ENCODE data around the gene TMEM175. TPM values are rescaled to one million over a fixed set of nuclear protein-coding genes. Genes with fewer than 3 reads are reported as not detected.
A peak's percentile ranks its signal among the peaks of the same experiment; 100 is the strongest.

Gene TMEM175
- total and polyA plus RNA-seq, 9 of the 15 experiments (the other 6 are each of a cell fraction or from before 2014, with no cell fraction given), result 0.13 to 30.9 (median 9.4) TPM

DNA sequence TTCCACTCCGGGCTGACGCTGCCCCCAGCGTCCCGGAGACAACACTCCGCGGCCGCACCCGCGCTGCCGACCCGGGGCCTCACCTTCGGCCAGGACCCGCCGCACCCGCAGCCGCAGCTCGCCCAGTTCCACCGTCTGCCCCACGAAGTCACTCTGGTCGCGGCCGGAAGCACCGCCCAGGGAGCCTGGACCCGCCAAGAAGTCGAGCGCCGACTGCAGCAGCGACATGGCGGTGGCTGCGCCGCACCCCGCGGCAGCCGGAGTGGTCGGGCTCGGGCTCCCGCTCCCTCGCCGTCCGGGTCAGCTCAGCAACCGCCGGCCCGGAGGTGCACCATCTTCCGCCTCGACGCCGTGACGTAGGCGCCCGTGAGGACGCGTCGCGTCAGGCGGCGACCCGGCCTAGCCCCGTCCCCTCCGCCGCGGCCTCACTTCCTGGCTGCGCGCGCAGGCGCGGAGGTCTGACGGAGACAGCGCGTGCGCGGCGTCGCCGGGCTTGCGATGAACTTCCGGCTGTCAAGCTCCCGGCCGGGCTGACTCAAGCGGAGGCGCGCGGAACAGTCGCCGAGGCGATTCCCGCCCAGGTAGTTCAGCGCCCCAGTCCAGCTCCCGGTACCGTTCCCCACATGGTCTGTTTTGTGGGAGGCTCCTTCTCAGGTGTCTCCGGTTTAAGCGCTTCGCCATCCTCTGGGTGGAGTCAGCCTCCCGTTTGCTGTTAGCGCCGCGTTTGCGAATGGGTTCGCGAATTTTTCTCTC, at the start of gene TMEM175, which contains the start of gene GAK (continued):
- TF ChIP-seq, protein P1, sequence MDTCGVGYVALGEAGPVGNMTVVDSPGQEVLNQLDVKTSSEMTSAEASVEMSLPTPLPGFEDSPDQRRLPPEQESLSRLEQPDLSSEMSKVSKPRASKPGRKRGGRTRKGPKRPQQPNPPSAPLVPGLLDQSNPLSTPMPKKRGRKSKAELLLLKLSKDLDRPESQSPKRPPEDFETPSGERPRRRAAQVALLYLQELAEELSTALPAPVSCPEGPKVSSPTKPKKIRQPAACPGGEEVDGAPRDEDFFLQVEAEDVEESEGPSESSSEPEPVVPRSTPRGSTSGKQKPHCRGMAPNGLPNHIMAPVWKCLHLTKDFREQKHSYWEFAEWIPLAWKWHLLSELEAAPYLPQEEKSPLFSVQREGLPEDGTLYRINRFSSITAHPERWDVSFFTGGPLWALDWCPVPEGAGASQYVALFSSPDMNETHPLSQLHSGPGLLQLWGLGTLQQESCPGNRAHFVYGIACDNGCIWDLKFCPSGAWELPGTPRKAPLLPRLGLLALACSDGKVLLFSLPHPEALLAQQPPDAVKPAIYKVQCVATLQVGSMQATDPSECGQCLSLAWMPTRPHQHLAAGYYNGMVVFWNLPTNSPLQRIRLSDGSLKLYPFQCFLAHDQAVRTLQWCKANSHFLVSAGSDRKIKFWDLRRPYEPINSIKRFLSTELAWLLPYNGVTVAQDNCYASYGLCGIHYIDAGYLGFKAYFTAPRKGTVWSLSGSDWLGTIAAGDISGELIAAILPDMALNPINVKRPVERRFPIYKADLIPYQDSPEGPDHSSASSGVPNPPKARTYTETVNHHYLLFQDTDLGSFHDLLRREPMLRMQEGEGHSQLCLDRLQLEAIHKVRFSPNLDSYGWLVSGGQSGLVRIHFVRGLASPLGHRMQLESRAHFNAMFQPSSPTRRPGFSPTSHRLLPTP (IDR thresholded peaks at IDR 0.05; ENCODE audit: borderline replicate concordance, extremely low read depth, insufficient read length), result no peak
- TF ChIP-seq RBM15 (IDR thresholded peaks at IDR 0.05; ENCODE audit: insufficient read depth, low read length) (no peak), ADNP (tag; IDR thresholded peaks at IDR 0.05) (no peak), TEAD2 (tag; IDR thresholded peaks at IDR 0.05) (no peak), KAT2B (IDR thresholded peaks at IDR 0.05; ENCODE audit: low read depth, low read length) (no peak), PML (IDR thresholded peaks at IDR 0.05; ENCODE audit: low read length) (peak; percentile 58; the same call in 1 of the 2 replicates), HOXB6 (CRISPR knock-in tag; IDR thresholded peaks at IDR 0.05; ENCODE audit: borderline replicate concordance) (no peak), ZNF253 (CRISPR knock-in tag; conservative IDR thresholded peaks at IDR 0.05) (no peak), SIN3A (IDR thresholded peaks at IDR 0.05; ENCODE audit: borderline replicate concordance in 2 of 2, control insufficient read depth in 1 of 2, low read depth in 2 of 2, low read length in 2 of 2) (peak; percentile 91 to 97; a peak in 3 of 4 replicates), EHMT2 (IDR thresholded peaks at IDR 0.05) (no peak), BDP1 (IDR thresholded peaks at IDR 0.05; ENCODE audit: insufficient read depth, insufficient read length) (no peak), SNRNP70 (optimal IDR thresholded peaks at IDR 0.05; ENCODE audit: low read depth, low read length) (no peak), ZC3H8 (IDR thresholded peaks at IDR 0.05) (no peak), THRAP3 (IDR thresholded peaks at IDR 0.05; ENCODE audit: borderline replicate concordance) (no peak), ZNF780A (CRISPR knock-in tag; IDR thresholded peaks at IDR 0.05) (no peak), ZNF445 (CRISPR knock-in tag; IDR thresholded peaks at IDR 0.05; ENCODE audit: low read depth) (no peak), RFX5 (IDR thresholded peaks at IDR 0.05; ENCODE audit: low read depth, low read length) (no peak), BACH1 (tag; IDR thresholded peaks at IDR 0.05) (no peak), ZNF436 (CRISPR knock-in tag; IDR thresholded peaks at IDR 0.05) (no peak), SMC3 (conservative IDR thresholded peaks at IDR 0.05; ENCODE audit: insufficient read depth, low read depth, low read length) (no peak), HMG20A (CRISPR knock-in tag; conservative IDR thresholded peaks at IDR 0.05) (no peak)
- TF ChIP-seq, protein P2, sequence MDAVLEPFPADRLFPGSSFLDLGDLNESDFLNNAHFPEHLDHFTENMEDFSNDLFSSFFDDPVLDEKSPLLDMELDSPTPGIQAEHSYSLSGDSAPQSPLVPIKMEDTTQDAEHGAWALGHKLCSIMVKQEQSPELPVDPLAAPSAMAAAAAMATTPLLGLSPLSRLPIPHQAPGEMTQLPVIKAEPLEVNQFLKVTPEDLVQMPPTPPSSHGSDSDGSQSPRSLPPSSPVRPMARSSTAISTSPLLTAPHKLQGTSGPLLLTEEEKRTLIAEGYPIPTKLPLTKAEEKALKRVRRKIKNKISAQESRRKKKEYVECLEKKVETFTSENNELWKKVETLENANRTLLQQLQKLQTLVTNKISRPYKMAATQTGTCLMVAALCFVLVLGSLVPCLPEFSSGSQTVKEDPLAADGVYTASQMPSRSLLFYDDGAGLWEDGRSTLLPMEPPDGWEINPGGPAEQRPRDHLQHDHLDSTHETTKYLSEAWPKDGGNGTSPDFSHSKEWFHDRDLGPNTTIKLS (IDR thresholded peaks at IDR 0.05; ENCODE audit: borderline replicate concordance, low read depth), result peak; percentile 74; the same call in 1 of the 2 replicates
- TF ChIP-seq, protein P3, sequence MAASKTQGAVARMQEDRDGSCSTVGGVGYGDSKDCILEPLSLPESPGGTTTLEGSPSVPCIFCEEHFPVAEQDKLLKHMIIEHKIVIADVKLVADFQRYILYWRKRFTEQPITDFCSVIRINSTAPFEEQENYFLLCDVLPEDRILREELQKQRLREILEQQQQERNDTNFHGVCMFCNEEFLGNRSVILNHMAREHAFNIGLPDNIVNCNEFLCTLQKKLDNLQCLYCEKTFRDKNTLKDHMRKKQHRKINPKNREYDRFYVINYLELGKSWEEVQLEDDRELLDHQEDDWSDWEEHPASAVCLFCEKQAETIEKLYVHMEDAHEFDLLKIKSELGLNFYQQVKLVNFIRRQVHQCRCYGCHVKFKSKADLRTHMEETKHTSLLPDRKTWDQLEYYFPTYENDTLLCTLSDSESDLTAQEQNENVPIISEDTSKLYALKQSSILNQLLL (CRISPR knock-in tag; IDR thresholded peaks at IDR 0.05; ENCODE audit: borderline replicate concordance), result no peak

Measured in K562 (cell line).